ENCODE measurements around the gene CLEC4E. TPM values are rescaled to one million over a fixed set of nuclear protein-coding genes. Genes with fewer than 3 reads are reported as not detected.
A peak's percentile ranks its signal among the peaks of the same experiment; 100 is the strongest.
"Not testable (repeated sequence)": the region's sequence is repeated elsewhere in the genome, so short reads cannot be mapped to it uniquely, and the experiment has no call there.

CLEC4E gene
- total RNA-seq, 1 donor from 2014 or later = not detected

GRCh38 chr12:8541562-8541961 lies 857 bp upstream of the CLEC4E start:
- no peak for DNase-seq (ENCODE audit: low spot score in 2 of 2)
- Histone ChIP-seq H3K4me3 (no peak overlapping the region), H3K9me3 (no peaks in the 10 kb centered on the region), H3K27me3 (no peaks in the 10 kb centered on the region), H3K27ac (peak overlapping the region in 1 of 2 donors; percentile 16), H3K4me1 (no peaks in the 10 kb centered on the region), H3K36me3 (no peaks in the 10 kb centered on the region)
- intact Hi-C loops (cut with DNase I) = loop anchor here (5.0 to 10.0 kb wide), 2 partner anchors 353 to 506 kb away; no protein-coding TSS in a partner anchor
- TF ChIP-seq, protein P1, sequence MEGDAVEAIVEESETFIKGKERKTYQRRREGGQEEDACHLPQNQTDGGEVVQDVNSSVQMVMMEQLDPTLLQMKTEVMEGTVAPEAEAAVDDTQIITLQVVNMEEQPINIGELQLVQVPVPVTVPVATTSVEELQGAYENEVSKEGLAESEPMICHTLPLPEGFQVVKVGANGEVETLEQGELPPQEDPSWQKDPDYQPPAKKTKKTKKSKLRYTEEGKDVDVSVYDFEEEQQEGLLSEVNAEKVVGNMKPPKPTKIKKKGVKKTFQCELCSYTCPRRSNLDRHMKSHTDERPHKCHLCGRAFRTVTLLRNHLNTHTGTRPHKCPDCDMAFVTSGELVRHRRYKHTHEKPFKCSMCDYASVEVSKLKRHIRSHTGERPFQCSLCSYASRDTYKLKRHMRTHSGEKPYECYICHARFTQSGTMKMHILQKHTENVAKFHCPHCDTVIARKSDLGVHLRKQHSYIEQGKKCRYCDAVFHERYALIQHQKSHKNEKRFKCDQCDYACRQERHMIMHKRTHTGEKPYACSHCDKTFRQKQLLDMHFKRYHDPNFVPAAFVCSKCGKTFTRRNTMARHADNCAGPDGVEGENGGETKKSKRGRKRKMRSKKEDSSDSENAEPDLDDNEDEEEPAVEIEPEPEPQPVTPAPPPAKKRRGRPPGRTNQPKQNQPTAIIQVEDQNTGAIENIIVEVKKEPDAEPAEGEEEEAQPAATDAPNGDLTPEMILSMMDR (IDR thresholded peaks at IDR 0.05) = no peak

- H3K9me3 ChIP-seq; H3K4me1 ChIP-seq; H3K27ac ChIP-seq; intact Hi-C loops (cut with DNase I); H3K4me3 ChIP-seq; DNase-seq (ENCODE audit: low spot score in 2 of 2); H3K36me3 ChIP-seq; H3K27me3 ChIP-seq: not testable (repeated sequence)
These were observed 2.9 kb downstream of the CLEC4E start for GRCh38 chr12:8537820-8538219.

GRCh38 chr12:8532045-8532444 lies 8.7 kb downstream of the CLEC4E start:
- Histone ChIP-seq H3K27me3 (no peaks in the 10 kb centered on the region), H3K36me3 (no peaks in the 10 kb centered on the region), H3K4me1 (no peaks in the 10 kb centered on the region), H3K27ac (no peak overlapping the region), H3K4me3 (no peak overlapping the region), H3K9me3 (no peaks in the 10 kb centered on the region)
- no peak for DNase-seq (ENCODE audit: low spot score in 2 of 2)
- TF ChIP-seq, protein P1 (IDR thresholded peaks at IDR 0.05) = no peak
- intact Hi-C loops (cut with DNase I) = no loop called here

DNA sequence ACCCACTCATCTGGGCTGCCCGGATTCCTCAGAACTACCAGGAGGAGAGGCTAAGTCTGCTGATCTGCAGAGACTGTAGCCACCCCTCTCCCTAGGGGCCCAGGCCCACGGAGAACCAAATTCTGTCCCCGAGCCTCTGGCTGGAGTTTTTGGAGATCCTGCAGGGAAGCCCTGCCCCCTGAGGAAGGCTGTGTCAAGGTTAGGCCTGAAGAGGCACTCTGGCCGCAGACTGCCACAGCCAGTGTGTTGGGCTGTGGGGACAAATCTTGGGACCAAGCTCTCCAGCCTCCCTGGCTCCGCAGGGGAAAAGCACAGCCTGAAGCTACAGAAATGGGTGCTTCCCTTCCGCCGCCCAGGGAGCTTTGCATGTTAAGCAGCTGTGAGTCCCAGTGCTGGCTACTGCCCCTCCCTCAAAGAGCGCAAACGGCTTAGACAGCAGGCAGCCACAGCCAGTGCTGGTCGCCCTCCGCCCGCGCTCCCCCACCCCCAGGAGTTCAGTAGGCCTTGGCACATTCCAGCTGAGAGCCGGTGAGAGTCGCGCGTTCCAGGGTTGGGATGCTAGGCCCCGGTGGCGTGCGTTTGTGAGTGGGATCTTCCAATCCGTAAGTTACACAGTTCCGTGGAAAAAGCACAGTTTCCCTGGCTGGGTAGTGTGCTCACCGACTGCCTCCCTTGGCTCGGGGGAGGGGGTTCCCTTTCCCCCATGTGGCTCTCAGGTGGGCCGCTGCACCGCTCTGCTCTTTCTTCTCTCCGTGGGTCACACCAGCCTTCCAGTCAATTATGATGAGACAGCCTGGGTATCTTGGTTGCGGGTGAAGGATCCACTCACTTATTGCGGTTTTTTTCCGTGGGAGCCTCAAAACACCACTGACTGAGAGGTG lies 13.2 kb downstream of the CLEC4E start:
- TF ChIP-seq, protein P1 (IDR thresholded peaks at IDR 0.05) = no peak
- no peak overlapping the region for H3K27ac ChIP-seq
- DNase-seq (ENCODE audit: low spot score in 2 of 2) = no peak
- intact Hi-C loops (cut with DNase I) = no loop called here
- no peak overlapping the region for H3K4me3 ChIP-seq
- no peaks in the 10 kb centered on the region for H3K36me3 ChIP-seq
- no peaks in the 10 kb centered on the region for H3K27me3 ChIP-seq
- H3K4me1 ChIP-seq = no peaks in the 10 kb centered on the region
- peaks cover 0 to 6% of the 10 kb centered on the region in 2 donors for H3K9me3 ChIP-seq

GRCh38 chr12:8519171-8519570 lies 21.5 kb downstream of the CLEC4E start:
- no peak overlapping the region for H3K27ac ChIP-seq
- H3K36me3 ChIP-seq = no peaks in the 10 kb centered on the region
- H3K27me3 ChIP-seq = no peaks in the 10 kb centered on the region
- no peaks in the 10 kb centered on the region for H3K9me3 ChIP-seq
- DNase-seq (ENCODE audit: low spot score in 2 of 2) = no peak
- H3K4me1 ChIP-seq = no peaks in the 10 kb centered on the region
- no peak overlapping the region for H3K4me3 ChIP-seq
- TF ChIP-seq, protein P1 (IDR thresholded peaks at IDR 0.05) = no peak
- intact Hi-C loops (cut with DNase I) = no loop called here

DNA sequence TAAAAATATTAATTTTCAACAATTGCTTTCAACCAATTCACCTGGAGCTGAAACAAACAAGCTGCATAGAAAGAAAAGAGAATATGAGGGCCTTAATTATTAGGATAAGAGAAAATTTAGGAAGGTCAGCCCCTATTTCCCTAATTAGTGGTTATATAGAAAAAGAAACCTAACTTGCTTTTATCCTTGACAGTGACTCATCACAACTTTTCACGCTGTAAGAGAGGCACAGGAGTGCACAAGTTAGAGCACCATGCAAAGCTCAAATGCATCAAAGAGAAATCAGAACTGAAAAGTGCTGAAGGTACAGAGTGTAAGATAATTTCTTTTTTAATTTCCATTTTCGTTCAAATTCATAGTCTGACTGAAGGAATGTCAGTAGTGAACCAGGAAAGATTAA lies 22.7 kb downstream of the CLEC4E start:
- DNase-seq (ENCODE audit: low spot score in 2 of 2) = no peak
- H3K9me3 ChIP-seq = no peaks in the 10 kb centered on the region
- H3K4me3 ChIP-seq = no peak overlapping the region
- intact Hi-C loops (cut with DNase I) = no loop called here
- H3K4me1 ChIP-seq = no peaks in the 10 kb centered on the region
- no peak overlapping the region for H3K27ac ChIP-seq
- H3K36me3 ChIP-seq = no peaks in the 10 kb centered on the region
- no peaks in the 10 kb centered on the region for H3K27me3 ChIP-seq
- TF ChIP-seq, protein P1 (IDR thresholded peaks at IDR 0.05) = no peak
